Effector CD8-positive, alpha-beta T cell (primary cell): ENCODE results near the gene FBXL16.

Experiments
- DNase-seq: peaks from one replicate; lab custom pipeline; 2025; lab: John Stamatoyannopoulos, UW

Gene FBXL16

GRCh38 chr16:722835-723633 lies 17.4 kb upstream of the FBXL16 start:
- DNase-seq, result no peak

GRCh38 chr16:721765-722540 lies 16.4 kb upstream of the FBXL16 start:
- no peak for DNase-seq

GRCh38 chr16:720990-721764 lies 15.6 kb upstream of the FBXL16 start, which contains the start of gene ANTKMT:
ANTKMT (plus strand) TSS chr16:721146; CDS start chr16:721275, 129 bp downstream.
- DNase-seq, result peak; percentile 51

GRCh38 chr16:720447-720989 lies 14.9 kb upstream of the FBXL16 start:
- DNase-seq, result no peak

GRCh38 chr16:719815-720446 lies 14.3 kb upstream of the FBXL16 start:
- no peak for DNase-seq

- DNase-seq, result no peak
Measured at GRCh38 chr16:718922-719321, 13.3 kb upstream of the FBXL16 start.

- DNase-seq, result no peak
Measured at GRCh38 chr16:718389-718788, 12.8 kb upstream of the FBXL16 start.

- no peak for DNase-seq
Measured at GRCh38 chr16:717450-718245, 12.0 kb upstream of the FBXL16 start.

- DNase-seq, result no peak
Measured at GRCh38 chr16:716768-717325, 11.2 kb upstream of the FBXL16 start.

GRCh38 chr16:716200-716568 lies 10.6 kb upstream of the FBXL16 start:
- no peak for DNase-seq

GRCh38 chr16:715477-716199 lies 10.0 kb upstream of the FBXL16 start:
- no peak for DNase-seq

GRCh38 chr16:714558-715476 lies 9.2 kb upstream of the FBXL16 start, which contains the start of gene METRN:
METRN (plus strand) TSS chr16:715118; CDS start chr16:715290, 172 bp downstream.
- peak; percentile 85 for DNase-seq

GRCh38 chr16:714079-714478 lies 8.5 kb upstream of the FBXL16 start:
- no peak for DNase-seq

GRCh38 chr16:712740-713250 lies 7.2 kb upstream of the FBXL16 start:
- peak; percentile 21 for DNase-seq

GRCh38 chr16:711548-712320 lies 6.1 kb upstream of the FBXL16 start:
- DNase-seq, result peak; percentile 63

- DNase-seq, result no peak
Measured at GRCh38 chr16:711084-711483, 5.5 kb upstream of the FBXL16 start.

GRCh38 chr16:710500-711075 lies 5.0 kb upstream of the FBXL16 start:
- no peak for DNase-seq
